Ovary (tissue), 9 donors: ENCODE measurements around the gene BNC2. TPM values are rescaled to one million over a fixed set of nuclear protein-coding genes. Genes with fewer than 3 reads are reported as not detected.
A peak's percentile ranks its signal among the peaks of the same experiment; 100 is the strongest.

Experiments used
- DNase-seq, 5 donors: peaks; one replicate each; pipeline ENCODE4 v3.0.0-alpha.2; 2019 to 2020
- H3K27ac ChIP-seq, 2 donors: fragments of 200-600 bp; one replicate each; pipeline versions ENCODE4 v1.5.1 to v1.8.0; 2019 to 2022
- H3K27me3 ChIP-seq: fragments of 200-600 bp; one replicate; pipeline ENCODE4 v1.8.0; 2022
- H3K36me3 ChIP-seq: fragments of 200-600 bp; sonication (generic); one replicate; pipeline ENCODE4 v1.5.1; 2019
- H3K4me1 ChIP-seq: one replicate; pipeline ENCODE4 v1.8.1; 2013; ENCODE audit warnings: mild to moderate bottlenecking, moderate library complexity; ENCODE audit not compliant: insufficient read depth
- H3K4me3 ChIP-seq: fragments of 200-600 bp; sonication (generic); one replicate; pipeline ENCODE4 v1.5.1; 2017
- H3K9me3 ChIP-seq, 2 donors: fragments of 200-600 bp in 1 of 2; sonication (generic) in 1 of 2; one replicate each; pipeline versions ENCODE4 v1.5.1 to v1.8.1; 2013 to 2019; ENCODE audit warnings: mild to moderate bottlenecking in 1 of 2, moderate library complexity in 1 of 2
- EP300 ChIP-seq: sonication (generic); formaldehyde crosslinking; IDR thresholded peaks from one replicate; pipeline ENCODE4 v1.6.1; 2017; ENCODE audit warnings: antibody characterized with exemption
- POLR2A ChIP-seq: fragments of 450-650 bp; IDR thresholded peaks from one replicate; pipeline ENCODE4 v1.6.1; 2017; ENCODE audit warnings: antibody characterized with exemption, mild to moderate bottlenecking, moderate library complexity
- WGBS, 3 donors: extraction: QIAGEN DNeasy Blood & Tissue Kit in 1 of 3; methylation state at CpG; one replicate each; pipeline versions ENCODE4 v1.1.5 to v1.1.7; 2013 to 2017; 5-methylcytosine and 5-hydroxymethylcytosine counted together
- intact Hi-C, 4 donors: fragments of 100-400 bp; cut with DNase I; formaldehyde crosslinking; loops; one replicate each; pipeline versions ENCODE4 v1.11.0 to v1.15.1; 2022 to 2023
- polyA plus RNA-seq, 2 donors: library from polyadenylated mRNA; stranded (reverse); fragments of 200-250 nt in 1 of 2; fragments of 350-450 nt in 1 of 2; fragmentation: Illumina TruSeq in 1 of 2; extraction: RNeasy Lipid Tissue Mini Kit (QIAGEN cat#74804) in 1 of 2; gene quantifications; one replicate each; pipeline ENCODE4 v1.2.3, GENCODE V29; 2013 to 2014
- total RNA-seq, 7 donors: library from RNA; depleted of rRNA in 2 of 7; stranded (reverse); fragments of >200 nt in 2 of 7; fragmentation: NEBNext Ultra II Directional in 3 of 7; extraction: Animal tissue kit (Norgen Biotek cat#: 25700) in 3 of 7; gene quantifications; one replicate each; pipeline versions ENCODE4 v1.1.0 to v1.2.4, GENCODE V29; 2016 to 2023
- TF ChIP-seq, protein P1 (sequence below), 3 donors: fragments of 450-650 bp in 2 of 3; fragments of 200-600 bp in 1 of 3; IDR thresholded peaks; one replicate each; pipeline versions ENCODE4 v1.5.1 to v1.8.0; 2016 to 2022; ENCODE audit warnings: antibody characterized with exemption in 3 of 3, mild to moderate bottlenecking in 1 of 3
- donor health status: DM: no; HTN: no; CAD: no; lungs with moderate emphysema.
- donor health status: DM: no; HTN: no; CAD: no.
- donor health status: Bipolar disorder and iron deficiency.
- donor health status: DM: yes; HTN: yes; CAD: no.
- donor health status: DM: no; HTN: no; CAD: no.
- donor health status: DM: yes; HTN: yes; CAD: no.

Gene BNC2
- total and polyA plus RNA-seq, 9 donors = 17.2 to 232 (median 197) TPM

DNA sequence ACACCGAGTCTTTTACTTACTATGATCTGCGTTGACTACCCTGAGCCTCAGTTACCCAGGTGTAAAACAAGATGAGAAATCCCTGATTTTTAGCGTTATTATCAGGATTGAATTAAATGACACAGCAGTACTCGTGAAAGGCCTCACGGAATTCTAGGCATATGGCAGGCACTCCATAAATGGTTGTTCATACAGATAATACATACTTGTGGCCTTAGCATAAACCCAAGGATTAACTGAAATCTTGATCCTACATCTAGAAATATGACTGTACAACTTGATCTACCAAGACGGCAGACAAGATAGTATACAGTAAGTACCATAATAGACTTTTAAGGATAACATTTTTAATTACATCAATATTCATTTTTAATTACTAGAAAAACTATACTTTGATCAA lies 409.8 kb downstream of the BNC2 start:
- Histone ChIP-seq H3K4me1 (peaks cover 20% of the 10 kb centered on the region), H3K27ac (no peak overlapping the region), H3K9me3 (no peaks in the 10 kb centered on the region), H3K27me3 (no peaks in the 10 kb centered on the region), H3K4me3 (no peak overlapping the region), H3K36me3 (no peaks in the 10 kb centered on the region)
- 95 to 97% (median 96%) methylated on average over 6 of the region's 6 CpGs for WGBS, 3 donors
- DNase-seq = no peak
- TF ChIP-seq, protein P1, sequence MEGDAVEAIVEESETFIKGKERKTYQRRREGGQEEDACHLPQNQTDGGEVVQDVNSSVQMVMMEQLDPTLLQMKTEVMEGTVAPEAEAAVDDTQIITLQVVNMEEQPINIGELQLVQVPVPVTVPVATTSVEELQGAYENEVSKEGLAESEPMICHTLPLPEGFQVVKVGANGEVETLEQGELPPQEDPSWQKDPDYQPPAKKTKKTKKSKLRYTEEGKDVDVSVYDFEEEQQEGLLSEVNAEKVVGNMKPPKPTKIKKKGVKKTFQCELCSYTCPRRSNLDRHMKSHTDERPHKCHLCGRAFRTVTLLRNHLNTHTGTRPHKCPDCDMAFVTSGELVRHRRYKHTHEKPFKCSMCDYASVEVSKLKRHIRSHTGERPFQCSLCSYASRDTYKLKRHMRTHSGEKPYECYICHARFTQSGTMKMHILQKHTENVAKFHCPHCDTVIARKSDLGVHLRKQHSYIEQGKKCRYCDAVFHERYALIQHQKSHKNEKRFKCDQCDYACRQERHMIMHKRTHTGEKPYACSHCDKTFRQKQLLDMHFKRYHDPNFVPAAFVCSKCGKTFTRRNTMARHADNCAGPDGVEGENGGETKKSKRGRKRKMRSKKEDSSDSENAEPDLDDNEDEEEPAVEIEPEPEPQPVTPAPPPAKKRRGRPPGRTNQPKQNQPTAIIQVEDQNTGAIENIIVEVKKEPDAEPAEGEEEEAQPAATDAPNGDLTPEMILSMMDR (IDR thresholded peaks at IDR 0.05) = no peak
- TF ChIP-seq POLR2A (no peak), EP300 (no peak)
- intact Hi-C loops = no loop called here

DNA sequence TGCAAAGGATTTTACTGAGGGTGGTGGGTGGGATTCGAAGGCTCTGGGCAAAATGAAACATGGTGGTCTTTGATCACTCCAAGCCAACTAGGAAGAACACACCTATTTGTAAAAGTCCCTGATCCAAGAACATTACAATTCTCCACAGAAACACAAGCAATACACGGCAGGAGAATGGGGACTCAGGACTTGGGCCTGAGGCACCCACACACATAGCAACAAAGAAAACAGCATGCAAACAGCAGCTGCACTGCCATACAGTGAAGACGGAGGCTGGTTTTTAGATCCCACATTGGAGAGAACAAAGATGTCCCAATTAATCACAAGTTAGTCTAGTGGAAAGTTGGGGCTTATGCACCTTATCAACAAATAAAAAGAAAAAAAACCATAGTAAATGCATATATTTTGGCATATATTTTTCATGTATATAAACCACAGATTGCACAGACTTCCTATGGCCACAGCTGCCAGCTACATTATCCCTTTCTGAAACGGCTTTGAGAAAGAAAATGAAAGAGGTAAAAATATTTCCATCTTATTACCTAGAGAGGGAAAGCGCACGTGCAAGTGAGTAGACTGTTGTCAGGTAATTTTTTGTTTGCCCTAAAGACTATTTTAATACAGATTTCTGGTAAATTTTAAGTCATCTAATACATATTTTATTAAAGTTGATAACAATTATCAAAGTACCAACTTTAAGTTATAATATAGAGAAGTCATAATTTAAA lies 410.9 kb downstream of the BNC2 start:
- WGBS, 3 donors = 66 to 72% (median 69%) methylated on average over 6 of the region's 6 CpGs
- DNase-seq = no peak
- Histone ChIP-seq H3K9me3 (no peaks in the 10 kb centered on the region), H3K27ac (peak overlapping the region in 1 of 2 donors; percentile 35), H3K4me3 (no peak overlapping the region), H3K27me3 (no peaks in the 10 kb centered on the region), H3K4me1 (peaks cover 20% of the 10 kb centered on the region), H3K36me3 (no peaks in the 10 kb centered on the region)
- no peak for TF ChIP-seq POLR2A
- TF ChIP-seq EP300 = no peak
- TF ChIP-seq, protein P1 (IDR thresholded peaks at IDR 0.05) = no peak
- intact Hi-C loops = no loop called here

DNA sequence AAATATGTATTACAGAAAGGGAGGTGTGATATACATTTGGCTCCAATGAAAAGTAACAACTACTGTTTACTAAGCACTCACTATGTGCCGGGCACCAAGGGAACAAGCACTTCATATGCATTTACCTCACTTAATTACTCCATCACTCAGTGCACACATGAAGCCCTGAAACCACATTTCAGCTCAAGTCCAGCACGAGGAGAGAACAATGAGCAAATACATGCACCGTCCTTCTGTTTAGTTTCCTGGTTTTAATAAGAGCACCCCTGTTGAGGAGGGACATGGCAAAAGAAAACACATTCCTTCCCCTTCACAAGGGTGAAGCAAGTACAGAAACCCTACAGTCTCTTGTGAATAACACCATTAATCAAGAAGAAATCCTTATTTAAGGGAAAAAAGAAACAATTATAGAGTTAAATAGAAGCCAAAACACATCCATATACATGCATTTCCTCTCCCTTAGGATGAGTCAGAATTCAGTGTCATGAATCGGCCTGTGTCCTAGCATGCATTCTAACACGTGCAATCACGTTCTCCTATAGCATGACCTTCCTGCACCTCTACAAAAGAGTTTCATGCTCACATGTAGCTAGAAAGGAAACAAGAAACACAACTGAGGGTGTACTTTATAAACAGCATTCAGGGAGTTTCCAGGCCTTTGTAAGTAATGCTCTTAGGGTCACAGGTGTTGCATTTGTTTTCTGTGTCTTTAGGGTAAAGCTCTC lies 411.6 kb downstream of the BNC2 start:
- intact Hi-C loops = no loop called here

DNA sequence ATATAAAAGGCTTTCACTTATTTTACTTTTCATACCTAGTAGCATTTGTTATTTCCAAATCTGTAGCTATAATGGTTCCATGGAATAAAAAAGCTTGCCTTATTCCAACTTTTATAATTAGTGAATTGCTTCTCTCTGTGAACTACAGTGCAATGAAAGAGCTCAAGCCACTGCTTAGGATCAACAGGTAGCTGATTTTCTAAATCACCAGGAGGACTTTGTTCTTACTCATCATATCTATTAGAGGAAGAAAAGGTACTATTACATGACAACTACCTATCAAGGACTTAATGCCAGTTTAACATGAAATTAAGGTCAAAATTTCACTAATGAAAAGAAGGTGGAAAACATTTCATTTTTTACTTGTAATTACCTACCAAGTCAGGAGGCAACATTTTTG lies 414.6 kb downstream of the BNC2 start:
- TF ChIP-seq, protein P1 (IDR thresholded peaks at IDR 0.05) = no peak
- TF ChIP-seq POLR2A (no peak), EP300 (no peak)
- no peaks in the 10 kb centered on the region for H3K36me3 ChIP-seq
- no peak for DNase-seq
- H3K27me3 ChIP-seq = no peaks in the 10 kb centered on the region
- H3K4me1 ChIP-seq = peaks cover 13% of the 10 kb centered on the region
- H3K27ac ChIP-seq = no peak overlapping the region
- H3K9me3 ChIP-seq = no peaks in the 10 kb centered on the region
- H3K4me3 ChIP-seq = no peak overlapping the region
- intact Hi-C loops = no loop called here

More for the DNA sequence above, 411.6 kb downstream of the BNC2 start:
- no peak for DNase-seq
- Histone ChIP-seq H3K27ac (peak overlapping the region in 1 of 2 donors; percentile 35), H3K4me3 (no peak overlapping the region), H3K36me3 (no peaks in the 10 kb centered on the region), H3K4me1 (peaks cover 20% of the 10 kb centered on the region), H3K27me3 (no peaks in the 10 kb centered on the region), H3K9me3 (no peaks in the 10 kb centered on the region)
- 25 to 27% (median 26%) methylated on average over 6 of the region's 6 CpGs for WGBS, 3 donors
- TF ChIP-seq EP300 = no peak
- no peak for TF ChIP-seq POLR2A
- TF ChIP-seq, protein P1 (IDR thresholded peaks at IDR 0.05) = no peak
